ENCODE results near the gene SPATA3. TPM values are rescaled to one million over a fixed set of nuclear protein-coding genes. Genes with fewer than 3 reads are reported as not detected.

Gene SPATA3
- total RNA-seq, 4 donors from 2014 or later = not detected

GRCh38 chr2:230976671-230977171 is 19.2 kb upstream of the SPATA3 start:
- Histone ChIP-seq H3K4me1 (no peaks in the 10 kb centered on the region), H3K9me3 (no peaks in the 10 kb centered on the region), H3K4me3 (no peak overlapping the region), H3K27me3 (no peaks in the 10 kb centered on the region), H3K27ac (no peak overlapping the region), H3K36me3 (no peaks in the 10 kb centered on the region)
- TF ChIP-seq POLR2A (IDR thresholded peaks at IDR 0.05) (no peak), EP300 (IDR thresholded peaks at IDR 0.05) (no peak), CTCF (IDR thresholded peaks at IDR 0.05) (no peak)
- 59 to 71% methylated on average over 6 of the region's 6 CpGs for WGBS, 2 donors
- no peak for DNase-seq (ENCODE audit: low spot score in 2 of 2)

- TF ChIP-seq POLR2A (IDR thresholded peaks at IDR 0.05) = no peak
- TF ChIP-seq CTCF (IDR thresholded peaks at IDR 0.05) = no peak
- no peak for TF ChIP-seq EP300 (IDR thresholded peaks at IDR 0.05)
These were observed 15.5 kb upstream of the SPATA3 start for GRCh38 chr2:230980468-230980867.

GRCh38 chr2:230981704-230982103 is 14.2 kb upstream of the SPATA3 start:
- 82 to 83% methylated on average over 8 of the region's 8 CpGs for WGBS, 2 donors

More at GRCh38 chr2:230980468-230980867, 15.5 kb upstream of the SPATA3 start:
- DNase-seq (ENCODE audit: low spot score in 2 of 2) = no peak
- Histone ChIP-seq H3K27ac (no peak overlapping the region), H3K36me3 (no peaks in the 10 kb centered on the region), H3K4me1 (no peaks in the 10 kb centered on the region), H3K9me3 (no peaks in the 10 kb centered on the region), H3K4me3 (no peak overlapping the region), H3K27me3 (no peaks in the 10 kb centered on the region)
- 67 to 76% methylated on average over 1 of the region's 1 CpG for whole genome bisulfite sequencing, 2 donors

GRCh38 chr2:230982126-230982525 is 13.8 kb upstream of the SPATA3 start:
- Histone ChIP-seq H3K36me3 (no peaks in the 10 kb centered on the region), H3K27me3 (peaks cover 0 to 9% of the 10 kb centered on the region in 2 donors), H3K27ac (no peak overlapping the region), H3K9me3 (no peaks in the 10 kb centered on the region), H3K4me1 (peaks cover 0 to 5% (median 2%) of the 10 kb centered on the region in 4 donors), H3K4me3 (no peak overlapping the region)
- 86 to 87% methylated on average over 5 of the region's 5 CpGs for WGBS, 2 donors
- no peak for DNase-seq (ENCODE audit: low spot score in 2 of 2)
- no peak for TF ChIP-seq CTCF (IDR thresholded peaks at IDR 0.05)
- no peak for TF ChIP-seq POLR2A (IDR thresholded peaks at IDR 0.05)
- no peak for TF ChIP-seq EP300 (IDR thresholded peaks at IDR 0.05)

More at GRCh38 chr2:230981704-230982103, 14.2 kb upstream of the SPATA3 start:
- Histone ChIP-seq H3K27ac (no peak overlapping the region), H3K4me1 (peaks cover 0 to under 1% (median under 1%) of the 10 kb centered on the region in 4 donors), H3K36me3 (no peaks in the 10 kb centered on the region), H3K9me3 (no peaks in the 10 kb centered on the region), H3K4me3 (no peak overlapping the region), H3K27me3 (peaks cover 0 to 6% of the 10 kb centered on the region in 2 donors)
- TF ChIP-seq POLR2A (IDR thresholded peaks at IDR 0.05) (no peak), EP300 (IDR thresholded peaks at IDR 0.05) (no peak)
- DNase-seq (ENCODE audit: low spot score in 2 of 2) = no peak

- peaks cover 0 to 9% of the 10 kb centered on the region in 2 donors for H3K27me3 ChIP-seq
- H3K4me3 ChIP-seq = no peak overlapping the region
- no peak for DNase-seq (ENCODE audit: low spot score in 2 of 2)
- TF ChIP-seq POLR2A (IDR thresholded peaks at IDR 0.05) = no peak
- TF ChIP-seq EP300 (IDR thresholded peaks at IDR 0.05) = no peak
- no peak for TF ChIP-seq CTCF (IDR thresholded peaks at IDR 0.05)
- no peak overlapping the region for H3K27ac ChIP-seq
- H3K9me3 ChIP-seq = no peaks in the 10 kb centered on the region
- peaks cover 0 to 5% (median 2%) of the 10 kb centered on the region in 4 donors for H3K4me1 ChIP-seq
- no peaks in the 10 kb centered on the region for H3K36me3 ChIP-seq
- WGBS, 2 donors = 86% methylated on average over 3 of the region's 3 CpGs
These were observed 13.4 kb upstream of the SPATA3 start for GRCh38 chr2:230982528-230982927.

All from tibial nerve (tissue), 4 donors.